Omental fat pad (tissue), 4 donors: ENCODE results near the gene ARHGEF38. TPM values are rescaled to one million over a fixed set of nuclear protein-coding genes. Genes with fewer than 3 reads are reported as not detected.

Experiments used
- ATAC-seq: fragments of 150-250 bp; one replicate; pipeline ENCODE4 v1.9.1; 2016; ENCODE audit warnings: mild to moderate bottlenecking, moderate library complexity; ENCODE audit not compliant: low FRiP score
- DNase-seq: peaks from one replicate; pipeline ENCODE4 v3.0.0-alpha.2; 2019; ENCODE audit warnings: low spot score
- CTCF ChIP-seq, 3 donors: fragments of 450-650 bp; IDR thresholded peaks; one replicate each; pipeline ENCODE4 v1.5.1; 2016 to 2017; ENCODE audit warnings: antibody characterized with exemption in 3 of 3, mild to moderate bottlenecking in 3 of 3, moderate library complexity in 2 of 3
- total RNA-seq, 4 donors: library from RNA; depleted of rRNA; stranded (reverse); fragments of >200 nt; gene quantifications; one replicate each; pipeline ENCODE4 v1.1.0, GENCODE V29; 2016

The ARHGEF38 gene
- total RNA-seq, 4 donors from 2014 or later: not detected

GRCh38 chr4:105657117-105657765 is 104.8 kb downstream of the ARHGEF38 start:
- TF ChIP-seq CTCF (IDR thresholded peaks at IDR 0.05): no peak
- DNase-seq (no peak), ATAC-seq (no peak)

GRCh38 chr4:105659190-105659589 is 106.8 kb downstream of the ARHGEF38 start:
- no peak for TF ChIP-seq CTCF (IDR thresholded peaks at IDR 0.05)
- DNase-seq (no peak), ATAC-seq (no peak)

- ATAC-seq (no peak), DNase-seq (no peak)
- no peak for TF ChIP-seq CTCF (IDR thresholded peaks at IDR 0.05)
These were observed 108.6 kb downstream of the ARHGEF38 start for GRCh38 chr4:105661028-105661427.

- ATAC-seq (no peak), DNase-seq (no peak)
- no peak for TF ChIP-seq CTCF (IDR thresholded peaks at IDR 0.05)
These were observed 110.7 kb downstream of the ARHGEF38 start for GRCh38 chr4:105662935-105663675.

- DNase-seq (no peak), ATAC-seq (no peak)
- no peak for TF ChIP-seq CTCF (IDR thresholded peaks at IDR 0.05)
These were observed 114.3 kb downstream of the ARHGEF38 start for GRCh38 chr4:105666693-105667092.

- ATAC-seq: no peak
- TF ChIP-seq CTCF (IDR thresholded peaks at IDR 0.05): no peak
These were observed 118.3 kb downstream of the ARHGEF38 start for GRCh38 chr4:105670684-105671083.

GRCh38 chr4:105671301-105671700 is 118.9 kb downstream of the ARHGEF38 start:
- no peak for DNase-seq
- ATAC-seq: no peak
- TF ChIP-seq CTCF (IDR thresholded peaks at IDR 0.05): no peak

More at GRCh38 chr4:105670684-105671083, 118.3 kb downstream of the ARHGEF38 start:
- DNase-seq: no peak
